ENCODE results near the gene NANP.

GRCh38 chr20:25629816-25630499 lies 6.1 kb upstream of the NANP start:
- no peak for TF ChIP-seq POLR2A (IDR thresholded peaks at IDR 0.05; ENCODE audit: insufficient read depth in 1 of 2, low read depth in 2 of 2, low read length in 2 of 2)
- no peak for TF ChIP-seq MED13 (CRISPR knock-in tag; IDR thresholded peaks at IDR 0.05)
- no peak for TF ChIP-seq ETV5 (CRISPR knock-in tag; IDR thresholded peaks at IDR 0.05; ENCODE audit: borderline replicate concordance)
- TF ChIP-seq CTCF (CRISPR knock-in tag; IDR thresholded peaks at IDR 0.05), result no peak
- no peak for TF ChIP-seq MLX (CRISPR knock-in tag; IDR thresholded peaks at IDR 0.05)
- no peak for TF ChIP-seq ZNF777 (CRISPR knock-in tag; IDR thresholded peaks at IDR 0.05)
- TF ChIP-seq IRF2 (CRISPR knock-in tag; IDR thresholded peaks at IDR 0.05), result no peak

All from HepG2 (cell line).